ENCODE data around the gene LINC01488.

DNA sequence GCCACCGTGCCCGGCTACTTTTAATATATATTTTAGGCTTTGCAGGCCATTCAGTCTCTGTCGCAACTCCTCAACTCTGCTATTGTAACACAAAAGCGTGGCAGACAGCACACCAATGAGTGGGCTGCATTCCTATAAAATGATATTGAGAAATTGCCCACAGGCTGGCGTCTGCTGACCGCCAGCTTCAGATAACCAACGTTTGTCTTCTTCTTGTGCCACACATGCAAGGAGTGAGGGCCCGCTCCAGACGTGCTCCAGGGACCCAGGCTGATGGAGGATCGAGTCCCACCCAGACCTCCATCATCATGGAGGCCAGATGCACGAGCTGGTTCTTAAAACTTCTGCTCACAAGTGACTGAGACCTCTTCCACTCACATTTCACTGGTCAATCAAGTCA is 35.4 kb upstream of the LINC01488 start:
- TF ChIP-seq CTCF (IDR thresholded peaks at IDR 0.05; ENCODE audit: low read depth, low read length, poor library complexity, severe bottlenecking) = no peak
- TF ChIP-seq EZH2phosphoT487 (IDR thresholded peaks at IDR 0.05; ENCODE audit: borderline replicate concordance, low read length) = no peak

Measured in DOHH2 (cell line).